HepG2 (cell line): ENCODE measurements around the gene RABEPK. TPM values are rescaled to one million over a fixed set of nuclear protein-coding genes. Genes with fewer than 3 reads are reported as not detected.

ENCODE experiments used
- CBX1 ChIP-seq: IDR thresholded peaks from one replicate; pipeline ENCODE4 v1.6.1; 2016; ENCODE audit warnings: antibody characterized with exemption, low read depth
- FOSL2 ChIP-seq: sonication (generic); formaldehyde crosslinking; IDR thresholded peaks from 2 replicates; pipeline ENCODE4 v1.4.0; 2020; ENCODE audit warnings: missing genetic modification reagents
- FOXO1 ChIP-seq: sonication (generic); formaldehyde crosslinking; IDR thresholded peaks from 2 replicates; pipeline ENCODE4 v1.4.0; 2020; ENCODE audit warnings: missing genetic modification reagents
- GABPA ChIP-seq, 2 experiments: IDR thresholded peaks; 2 replicates each; pipeline ENCODE4 v1.6.1; 2011 to 2016; ENCODE audit warnings: low read depth in 2 of 2, low read length in 1 of 2, missing biosample characterization in 1 of 2, missing genetic modification characterization in 1 of 2
- HCFC1 ChIP-seq: fragments of 150-350 bp; IDR thresholded peaks from 2 replicates; pipeline ENCODE4 v1.6.1; 2014; ENCODE audit warnings: low read depth, low read length
- HES4 ChIP-seq: sonication (generic); formaldehyde crosslinking; IDR thresholded peaks from 2 replicates; pipeline ENCODE4 v1.9.0; 2021; ENCODE audit warnings: mild to moderate bottlenecking, missing genetic modification reagents, borderline replicate concordance
- HOXA3 ChIP-seq: sonication (generic); formaldehyde crosslinking; IDR thresholded peaks from 2 replicates; pipeline ENCODE4 v1.5.0; 2020; ENCODE audit warnings: missing genetic modification reagents
- KAT8 ChIP-seq: IDR thresholded peaks from 2 replicates; pipeline ENCODE4 v1.6.1; 2016; ENCODE audit warnings: missing genetic modification reagents, missing compliant biosample characterization
- KLF16 ChIP-seq, 2 experiments: sonication (generic) in 1 of 2; formaldehyde crosslinking in 1 of 2; IDR thresholded peaks; 2 replicates each; pipeline versions ENCODE4 v1.6.1 to v1.8.0; 2016 to 2023; ENCODE audit warnings: missing genetic modification reagents in 2 of 2, missing compliant biosample characterization in 1 of 2
- KLF9 ChIP-seq: IDR thresholded peaks from 2 replicates; pipeline ENCODE4 v1.6.1; 2016; ENCODE audit warnings: low read depth
- RARA ChIP-seq: IDR thresholded peaks from 2 replicates; pipeline ENCODE4 v1.6.1; 2016; ENCODE audit warnings: missing genetic modification reagents, missing compliant biosample characterization
- REXO4 ChIP-seq: sonication (generic); formaldehyde crosslinking; IDR thresholded peaks from 2 replicates; pipeline ENCODE4 v1.8.0; 2022; ENCODE audit warnings: missing genetic modification reagents, mild to moderate bottlenecking, borderline replicate concordance
- RFX5 ChIP-seq: IDR thresholded peaks from 2 replicates; pipeline ENCODE4 v1.6.1; 2011; ENCODE audit warnings: low read depth, low read length, improper control_type of control experiment
- RXRB ChIP-seq: IDR thresholded peaks from 2 replicates; pipeline ENCODE4 v1.6.1; 2016; ENCODE audit warnings: borderline replicate concordance, missing genetic modification reagents, missing compliant biosample characterization
- SRF ChIP-seq: IDR thresholded peaks from 2 replicates; pipeline ENCODE4 v1.6.1; 2011; ENCODE audit warnings: mild to moderate bottlenecking, low read depth, low read length, moderate library complexity
- TBX2 ChIP-seq: sonication (generic); formaldehyde crosslinking; IDR thresholded peaks from 2 replicates; pipeline ENCODE4 v1.5.0; 2020; ENCODE audit warnings: missing genetic modification reagents, mild to moderate bottlenecking, borderline replicate concordance
- TBX3 ChIP-seq: fragments of 450-650 bp; IDR thresholded peaks from 2 replicates; pipeline ENCODE4 v1.6.1; 2017; ENCODE audit warnings: antibody characterized with exemption, mild to moderate bottlenecking, inconsistent platforms, borderline replicate concordance
- TEAD3 ChIP-seq: optimal IDR thresholded peaks from 2 replicates; pipeline ENCODE3; 2016; ENCODE audit warnings: borderline replicate concordance
- ZNF136 ChIP-seq: sonication (generic); formaldehyde crosslinking; IDR thresholded peaks from 2 replicates; pipeline ENCODE4 v1.8.1; 2022; ENCODE audit warnings: low read depth, mild to moderate bottlenecking, moderate library complexity, missing genetic modification reagents
- ZNF138 ChIP-seq: sonication (generic); formaldehyde crosslinking; IDR thresholded peaks from 2 replicates; pipeline ENCODE4 v1.5.0; 2020; ENCODE audit warnings: mild to moderate bottlenecking, low read depth, missing genetic modification reagents
- ZNF17 ChIP-seq: sonication (generic); formaldehyde crosslinking; IDR thresholded peaks from 2 replicates; pipeline ENCODE4 v1.5.0; 2020; ENCODE audit warnings: mild to moderate bottlenecking, missing genetic modification reagents
- ZNF205 ChIP-seq: IDR thresholded peaks from 2 replicates; pipeline ENCODE4 v1.6.1; 2018; ENCODE audit warnings: missing biosample characterization, missing genetic modification reagents
- ZNF556 ChIP-seq: sonication (generic); formaldehyde crosslinking; IDR thresholded peaks from 2 replicates; pipeline ENCODE4 v1.4.0; 2020; ENCODE audit warnings: mild to moderate bottlenecking, missing genetic modification reagents, borderline replicate concordance
- ZNF577 ChIP-seq: sonication (generic); formaldehyde crosslinking; IDR thresholded peaks from 2 replicates; pipeline ENCODE4 v1.4.0; 2020; ENCODE audit warnings: mild to moderate bottlenecking, low read depth, missing genetic modification reagents, borderline replicate concordance
- ZNF644 ChIP-seq: IDR thresholded peaks from 2 replicates; pipeline ENCODE4 v1.6.1; 2016; ENCODE audit warnings: low read depth
- ZNF790 ChIP-seq: sonication (generic); formaldehyde crosslinking; IDR thresholded peaks from 2 replicates; pipeline ENCODE4 v1.8.0; 2022; ENCODE audit warnings: missing genetic modification reagents, mild to moderate bottlenecking, borderline replicate concordance
- ZNF816 ChIP-seq: sonication (generic); formaldehyde crosslinking; IDR thresholded peaks from 2 replicates; pipeline ENCODE4 v1.8.0; 2022; ENCODE audit warnings: missing genetic modification reagents, mild to moderate bottlenecking, borderline replicate concordance
- ZSCAN29 ChIP-seq: sonication (generic); formaldehyde crosslinking; conservative IDR thresholded peaks from 2 replicates; pipeline ENCODE4 v1.4.0; 2020; ENCODE audit warnings: mild to moderate bottlenecking, missing genetic modification reagents
- ZSCAN9 ChIP-seq: IDR thresholded peaks from 2 replicates; pipeline ENCODE4 v1.6.1; 2016; ENCODE audit warnings: borderline replicate concordance
- polyA plus RNA-seq, 8 experiments: library from polyadenylated mRNA; depleted of rRNA in 3 of 8; stranded (reverse) in 7 of 8; unstranded in 1 of 8; fragments of >200 nt; fragmentation: Illumina TruSeq in 4 of 8; extraction: Trizol in 4 of 8; gene quantifications; 2 replicates each; pipeline versions ENCODE4 v1.2.1 to v1.2.3, GENCODE V29; 2011 to 2016; ENCODE audit warnings: low read depth in 4 of 8, missing spikeins in 1 of 8, mixed read lengths in 1 of 8; ENCODE audit not compliant: insufficient read depth in 1 of 8
- total RNA-seq, 5 experiments: library from RNA; depleted of rRNA; stranded (reverse); fragments of >200 nt; fragmentation: Illumina TruSeq; extraction: Trizol; gene quantifications; 2 replicates each; pipeline ENCODE4 v1.2.3, GENCODE V29; 2016; ENCODE audit warnings: low read depth in 1 of 5
- TF ChIP-seq, protein P1 (sequence below): sonication (generic); formaldehyde crosslinking; IDR thresholded peaks from 2 replicates; pipeline ENCODE4 v1.5.0; 2020; ENCODE audit warnings: mild to moderate bottlenecking, missing genetic modification reagents, moderate library complexity
- TF ChIP-seq, protein P2 (sequence below): sonication (generic); formaldehyde crosslinking; IDR thresholded peaks from 2 replicates; pipeline ENCODE4 v1.5.0; 2020; ENCODE audit warnings: missing genetic modification reagents

Gene RABEPK
- total and polyA plus RNA-seq, 2 of the 13 experiments (the other 11 are each of a cell fraction or from before 2014, with no cell fraction given), result 75.5 to 90.0 TPM

DNA sequence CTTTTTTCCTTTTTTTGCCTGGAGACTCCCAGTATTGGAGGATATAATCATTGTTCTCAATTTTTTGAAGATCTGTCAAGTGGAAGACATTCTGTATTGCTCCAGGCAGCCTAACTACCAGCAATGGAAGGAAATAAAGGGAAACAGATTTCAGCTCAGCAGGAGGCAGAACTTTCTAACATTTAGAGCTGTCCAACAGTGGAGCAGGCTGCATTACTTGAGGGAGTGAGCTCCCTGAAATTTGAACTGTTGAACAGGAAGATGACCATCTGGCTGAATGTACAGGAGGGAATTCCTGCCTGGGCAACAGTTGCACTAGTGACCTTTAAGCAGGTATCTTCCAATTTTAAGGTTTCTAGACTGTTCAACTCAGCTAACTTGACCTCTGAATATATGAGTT lies 60.2 kb downstream of the RABEPK start (continued):
- peak; percentile 35 for TF ChIP-seq TEAD3 (CRISPR knock-in tag)
- TF ChIP-seq REXO4 (CRISPR knock-in tag), result no peak
- TF ChIP-seq SRF, result no peak
- TF ChIP-seq KLF16 (CRISPR knock-in tag; IDR thresholded peaks at IDR 0.05), result no peak
- TF ChIP-seq, protein P1, sequence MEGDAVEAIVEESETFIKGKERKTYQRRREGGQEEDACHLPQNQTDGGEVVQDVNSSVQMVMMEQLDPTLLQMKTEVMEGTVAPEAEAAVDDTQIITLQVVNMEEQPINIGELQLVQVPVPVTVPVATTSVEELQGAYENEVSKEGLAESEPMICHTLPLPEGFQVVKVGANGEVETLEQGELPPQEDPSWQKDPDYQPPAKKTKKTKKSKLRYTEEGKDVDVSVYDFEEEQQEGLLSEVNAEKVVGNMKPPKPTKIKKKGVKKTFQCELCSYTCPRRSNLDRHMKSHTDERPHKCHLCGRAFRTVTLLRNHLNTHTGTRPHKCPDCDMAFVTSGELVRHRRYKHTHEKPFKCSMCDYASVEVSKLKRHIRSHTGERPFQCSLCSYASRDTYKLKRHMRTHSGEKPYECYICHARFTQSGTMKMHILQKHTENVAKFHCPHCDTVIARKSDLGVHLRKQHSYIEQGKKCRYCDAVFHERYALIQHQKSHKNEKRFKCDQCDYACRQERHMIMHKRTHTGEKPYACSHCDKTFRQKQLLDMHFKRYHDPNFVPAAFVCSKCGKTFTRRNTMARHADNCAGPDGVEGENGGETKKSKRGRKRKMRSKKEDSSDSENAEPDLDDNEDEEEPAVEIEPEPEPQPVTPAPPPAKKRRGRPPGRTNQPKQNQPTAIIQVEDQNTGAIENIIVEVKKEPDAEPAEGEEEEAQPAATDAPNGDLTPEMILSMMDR (CRISPR knock-in tag), result peak; percentile 39
- TF ChIP-seq ZSCAN9 (CRISPR knock-in tag), result 0 out of 2 replicates have a peak, but pooled peaks have one; percentile 3
- TF ChIP-seq TBX3, result no peak
- no peak for TF ChIP-seq HES4 (CRISPR knock-in tag)
- no peak for TF ChIP-seq KLF9
- no peak for TF ChIP-seq HOXA3
- TF ChIP-seq FOSL2 (CRISPR knock-in tag), result no peak
- TF ChIP-seq GABPA (IDR thresholded peaks at IDR 0.05; ENCODE audit: low read depth, low read length), result no peak
- 0 out of 2 replicates have a peak, but pooled peaks have one; percentile 26 for TF ChIP-seq GABPA (CRISPR knock-in tag; IDR thresholded peaks at IDR 0.05; ENCODE audit: low read depth)
- TF ChIP-seq ZNF816 (CRISPR knock-in tag), result no peak; the same call in 1 of the 2 replicates
- no peak for TF ChIP-seq ZNF790 (CRISPR knock-in tag)
- no peak for TF ChIP-seq ZNF205
- TF ChIP-seq ZNF577 (CRISPR knock-in tag), result no peak
- TF ChIP-seq ZNF17 (CRISPR knock-in tag), result no peak
- peak; percentile 30; the same call in 1 of the 2 replicates for TF ChIP-seq RARA (CRISPR knock-in tag)
- TF ChIP-seq ZNF136, result no peak
- TF ChIP-seq ZNF138 (CRISPR knock-in tag), result no peak
- no peak for TF ChIP-seq ZNF644 (CRISPR knock-in tag)
- 0 out of 2 replicates have a peak, but pooled peaks have one; percentile 22 for TF ChIP-seq RXRB (CRISPR knock-in tag)
- no peak for TF ChIP-seq KAT8 (CRISPR knock-in tag)
- TF ChIP-seq FOXO1 (CRISPR knock-in tag), result no peak
- TF ChIP-seq, protein P2, sequence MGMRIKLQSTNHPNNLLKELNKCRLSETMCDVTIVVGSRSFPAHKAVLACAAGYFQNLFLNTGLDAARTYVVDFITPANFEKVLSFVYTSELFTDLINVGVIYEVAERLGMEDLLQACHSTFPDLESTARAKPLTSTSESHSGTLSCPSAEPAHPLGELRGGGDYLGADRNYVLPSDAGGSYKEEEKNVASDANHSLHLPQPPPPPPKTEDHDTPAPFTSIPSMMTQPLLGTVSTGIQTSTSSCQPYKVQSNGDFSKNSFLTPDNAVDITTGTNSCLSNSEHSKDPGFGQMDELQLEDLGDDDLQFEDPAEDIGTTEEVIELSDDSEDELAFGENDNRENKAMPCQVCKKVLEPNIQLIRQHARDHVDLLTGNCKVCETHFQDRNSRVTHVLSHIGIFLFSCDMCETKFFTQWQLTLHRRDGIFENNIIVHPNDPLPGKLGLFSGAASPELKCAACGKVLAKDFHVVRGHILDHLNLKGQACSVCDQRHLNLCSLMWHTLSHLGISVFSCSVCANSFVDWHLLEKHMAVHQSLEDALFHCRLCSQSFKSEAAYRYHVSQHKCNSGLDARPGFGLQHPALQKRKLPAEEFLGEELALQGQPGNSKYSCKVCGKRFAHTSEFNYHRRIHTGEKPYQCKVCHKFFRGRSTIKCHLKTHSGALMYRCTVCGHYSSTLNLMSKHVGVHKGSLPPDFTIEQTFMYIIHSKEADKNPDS (CRISPR knock-in tag), result no peak
- no peak for TF ChIP-seq RFX5
- no peak for TF ChIP-seq HCFC1
- TF ChIP-seq TBX2 (CRISPR knock-in tag), result no peak
- TF ChIP-seq ZNF556, result 0 out of 2 replicates have a peak, but pooled peaks have one; percentile 30
- no peak for TF ChIP-seq CBX1
- no peak for TF ChIP-seq ZSCAN29 (CRISPR knock-in tag)
- TF ChIP-seq, all 625 proteins: peak for 12
